GM12878 (cell line): Measurements from ENCODE around the gene SPAG9.

Source experiments
- BHLHE40 ChIP-seq, 2 experiments: fragments of 450-650 bp in 1 of 2; IDR thresholded peaks; 2 replicates each; pipeline ENCODE4 v1.6.1; 2011 to 2017; ENCODE audit warnings: low read depth in 2 of 2, borderline replicate concordance in 1 of 2, improper control_type of control experiment in 1 of 2, low read length in 1 of 2, mild to moderate bottlenecking in 1 of 2
- EZH2 ChIP-seq: IDR thresholded peaks from 2 replicates; pipeline ENCODE4 v1.6.1; 2012; ENCODE audit warnings: low read depth, mild to moderate bottlenecking, control low read depth, inconsistent platforms, low read length, borderline replicate concordance; ENCODE audit not compliant: control insufficient read depth
- FOXM1 ChIP-seq: IDR thresholded peaks from 2 replicates; pipeline ENCODE4 v1.6.1; 2012; ENCODE audit warnings: low read depth, mild to moderate bottlenecking, inconsistent platforms, low read length, moderate library complexity
- GABPA ChIP-seq: IDR thresholded peaks from 2 replicates; pipeline ENCODE4 v1.6.1; 2014; ENCODE audit warnings: antibody characterized with exemption, low read depth, mild to moderate bottlenecking, inconsistent platforms
- POLR2AphosphoS5 ChIP-seq: IDR thresholded peaks from 2 replicates; pipeline ENCODE4 v1.6.1; 2011; ENCODE audit warnings: mild to moderate bottlenecking, low read length, inconsistent platforms
- SP1 ChIP-seq: IDR thresholded peaks from one replicate; pipeline ENCODE4 v1.6.1; 2011; ENCODE audit warnings: low read depth, low read length
- SUZ12 ChIP-seq: fragments of 200-600 bp; sonication (generic); IDR thresholded peaks from one replicate; pipeline ENCODE4 v1.6.1; 2018; ENCODE audit warnings: antibody characterized with exemption, mild to moderate bottlenecking; ENCODE audit not compliant: unreplicated experiment
- YBX1 ChIP-seq: fragments of 450-650 bp; IDR thresholded peaks from 2 replicates; pipeline ENCODE4 v1.6.1; 2016; ENCODE audit warnings: antibody characterized with exemption
- TF ChIP-seq, protein P1 (sequence below): fragments of 450-650 bp; IDR thresholded peaks from 2 replicates; pipeline ENCODE4 v1.6.1; 2016; ENCODE audit warnings: mild to moderate bottlenecking

- TF ChIP-seq FOXM1 (no peak), SUZ12 (no peak), EZH2 (no peak), SP1 (no peak), GABPA (no peak), YBX1 (no peak), POLR2AphosphoS5 (no peak), BHLHE40 (IDR thresholded peaks at IDR 0.05; ENCODE audit: borderline replicate concordance in 1 of 2, low read depth in 2 of 2, low read length in 1 of 2) (no peak)
- TF ChIP-seq, protein P1, sequence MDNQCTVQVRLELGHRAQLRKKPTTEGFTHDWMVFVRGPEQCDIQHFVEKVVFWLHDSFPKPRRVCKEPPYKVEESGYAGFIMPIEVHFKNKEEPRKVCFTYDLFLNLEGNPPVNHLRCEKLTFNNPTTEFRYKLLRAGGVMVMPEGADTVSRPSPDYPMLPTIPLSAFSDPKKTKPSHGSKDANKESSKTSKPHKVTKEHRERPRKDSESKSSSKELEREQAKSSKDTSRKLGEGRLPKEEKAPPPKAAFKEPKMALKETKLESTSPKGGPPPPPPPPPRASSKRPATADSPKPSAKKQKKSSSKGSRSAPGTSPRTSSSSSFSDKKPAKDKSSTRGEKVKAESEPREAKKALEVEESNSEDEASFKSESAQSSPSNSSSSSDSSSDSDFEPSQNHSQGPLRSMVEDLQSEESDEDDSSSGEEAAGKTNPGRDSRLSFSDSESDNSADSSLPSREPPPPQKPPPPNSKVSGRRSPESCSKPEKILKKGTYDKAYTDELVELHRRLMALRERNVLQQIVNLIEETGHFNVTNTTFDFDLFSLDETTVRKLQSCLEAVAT = no peak
Measured at GRCh38 chr17:51015145-51015558, 105.5 kb downstream of the SPAG9 start.
